Measurements from ENCODE around the gene OLFM1. TPM values are rescaled to one million over a fixed set of nuclear protein-coding genes. Genes with fewer than 3 reads are reported as not detected.
"Not testable (repeated sequence)": the region's sequence is repeated elsewhere in the genome, so short reads cannot be mapped to it uniquely, and the experiment has no call there.

The OLFM1 gene
- polyA plus RNA-seq, 1 donor (not counting 4 experiments of a cell fraction or from before 2014, with no cell fraction given), result 0.25 TPM

- no peak overlapping the region for H2AFZ ChIP-seq (ENCODE audit: control insufficient read depth, low read length)
- dilution Hi-C loops (cut with MboI; ENCODE audit: extremely low pct_ligation_motif_present, low sequenced_read_pairs), result no loop called here
- H3K4me2 ChIP-seq (ENCODE audit: control insufficient read depth, extremely low read depth, insufficient read depth, low read depth, low read length), result no peak overlapping the region
- no peak overlapping the region for H3K27ac ChIP-seq (ENCODE audit: control insufficient read depth, insufficient read depth, low read length)
- H3K4me3 ChIP-seq (ENCODE audit: control insufficient read depth in 2 of 3, extremely low read depth in 1 of 3, insufficient read depth in 2 of 3, low read depth in 1 of 3, low read length in 3 of 3), result no peak overlapping the region
- H4K20me1 ChIP-seq (ENCODE audit: control insufficient read depth, extremely low read depth, insufficient read depth, low read length), result no peaks in the 10 kb centered on the region
- no peak for TF ChIP-seq EZH2 (IDR thresholded peaks at IDR 0.05; ENCODE audit: low read length)
- no peak for TF ChIP-seq CTCF (optimal IDR thresholded peaks at IDR 0.05 in 1 of 3, IDR thresholded peaks at IDR 0.05 in 1 of 3, conservative IDR thresholded peaks at IDR 0.05 in 1 of 3; ENCODE audit: extremely low read depth in 1 of 3, insufficient read depth in 2 of 3, low read length in 3 of 3)
- H3K4me1 ChIP-seq (ENCODE audit: control insufficient read depth, extremely low read depth, insufficient read depth, low read length), result no peaks in the 10 kb centered on the region
- FAIRE-seq (no peak), DNase-seq (ENCODE audit: low read depth, low spot score) (no peak)
- no peaks in the 10 kb centered on the region for H3K79me2 ChIP-seq (ENCODE audit: control insufficient read depth, insufficient read depth, low read length)
- H3K36me3 ChIP-seq (ENCODE audit: control insufficient read depth in 2 of 2, extremely low read depth in 1 of 2, insufficient read depth in 2 of 2, low read length in 2 of 2), result no peaks in the 10 kb centered on the region
- no peak overlapping the region for H3K9ac ChIP-seq (ENCODE audit: control insufficient read depth, extremely low read depth, insufficient read depth, low read length)
- peaks cover 4% of the 10 kb centered on the region for H3K27me3 ChIP-seq (ENCODE audit: control insufficient read depth, extremely low read depth, insufficient read depth, low read length)
- no peaks in the 10 kb centered on the region for H3K9me3 ChIP-seq (ENCODE audit: control insufficient read depth, low read depth, low read length)
- H3K9me1 ChIP-seq (ENCODE audit: control insufficient read depth, extremely low read depth, insufficient read depth, low read length), result no peaks in the 10 kb centered on the region
These were observed 22.2 kb downstream of the OLFM1 start for GRCh38 chr9:135109650-135110049.

GRCh38 chr9:135110416-135110815, 22.9 kb downstream of the OLFM1 start:
- Histone ChIP-seq H3K9me3 (ENCODE audit: control insufficient read depth, low read depth, low read length) (no peaks in the 10 kb centered on the region), H3K4me1 (ENCODE audit: control insufficient read depth, extremely low read depth, insufficient read depth, low read length) (no peaks in the 10 kb centered on the region), H3K4me3 (ENCODE audit: control insufficient read depth in 2 of 3, extremely low read depth in 1 of 3, insufficient read depth in 2 of 3, low read depth in 1 of 3, low read length in 3 of 3) (no peak overlapping the region), H3K9ac (ENCODE audit: control insufficient read depth, extremely low read depth, insufficient read depth, low read length) (no peak overlapping the region), H3K79me2 (ENCODE audit: control insufficient read depth, insufficient read depth, low read length) (no peaks in the 10 kb centered on the region), H3K9me1 (ENCODE audit: control insufficient read depth, extremely low read depth, insufficient read depth, low read length) (no peaks in the 10 kb centered on the region), H2AFZ (ENCODE audit: control insufficient read depth, low read length) (no peak overlapping the region), H3K4me2 (ENCODE audit: control insufficient read depth, extremely low read depth, insufficient read depth, low read depth, low read length) (no peak overlapping the region), H3K27me3 (ENCODE audit: control insufficient read depth, extremely low read depth, insufficient read depth, low read length) (peaks cover 4% of the 10 kb centered on the region), H4K20me1 (ENCODE audit: control insufficient read depth, extremely low read depth, insufficient read depth, low read length) (no peaks in the 10 kb centered on the region), H3K27ac (ENCODE audit: control insufficient read depth, insufficient read depth, low read length) (no peak overlapping the region), H3K36me3 (ENCODE audit: control insufficient read depth in 2 of 2, extremely low read depth in 1 of 2, insufficient read depth in 2 of 2, low read length in 2 of 2) (no peaks in the 10 kb centered on the region)
- dilution Hi-C loops (cut with MboI; ENCODE audit: extremely low pct_ligation_motif_present, low sequenced_read_pairs), result no loop called here
- FAIRE-seq, result no peak
- TF ChIP-seq EZH2 (IDR thresholded peaks at IDR 0.05; ENCODE audit: low read length) (no peak), CTCF (optimal IDR thresholded peaks at IDR 0.05 in 1 of 3, IDR thresholded peaks at IDR 0.05 in 1 of 3, conservative IDR thresholded peaks at IDR 0.05 in 1 of 3; ENCODE audit: extremely low read depth in 1 of 3, insufficient read depth in 2 of 3, low read length in 3 of 3) (no peak)
- DNase-seq (ENCODE audit: low read depth, low spot score), result no peak

DNA sequence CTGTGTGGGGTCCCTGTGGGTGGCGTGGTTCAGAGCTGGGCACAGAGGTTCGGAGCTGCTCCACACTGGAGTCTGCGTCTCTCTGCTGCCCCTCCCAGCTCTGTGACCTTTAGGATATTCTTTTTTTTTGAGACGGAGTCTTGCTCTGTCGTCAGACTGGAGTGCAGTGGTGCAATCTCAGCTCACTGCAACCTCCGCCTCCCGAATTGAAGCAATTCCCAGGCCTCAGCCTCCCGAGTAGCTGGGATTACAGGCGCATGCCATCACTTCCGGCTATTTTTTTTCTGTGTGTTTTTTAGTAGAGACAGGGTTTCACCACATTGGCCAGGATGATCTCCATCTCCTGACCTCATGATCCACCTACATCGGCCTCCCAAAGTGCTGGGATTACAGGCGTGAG, 24.1 kb downstream of the OLFM1 start:
- H3K27ac ChIP-seq (ENCODE audit: control insufficient read depth, insufficient read depth, low read length); H3K36me3 ChIP-seq (ENCODE audit: control insufficient read depth in 2 of 2, extremely low read depth in 1 of 2, insufficient read depth in 2 of 2, low read length in 2 of 2); H2AFZ ChIP-seq (ENCODE audit: control insufficient read depth, low read length); DNase-seq (ENCODE audit: low read depth, low spot score); dilution Hi-C loops (cut with MboI; ENCODE audit: extremely low pct_ligation_motif_present, low sequenced_read_pairs); H3K4me2 ChIP-seq (ENCODE audit: control insufficient read depth, extremely low read depth, insufficient read depth, low read depth, low read length); H3K9me3 ChIP-seq (ENCODE audit: control insufficient read depth, low read depth, low read length); H3K9me1 ChIP-seq (ENCODE audit: control insufficient read depth, extremely low read depth, insufficient read depth, low read length); H3K27me3 ChIP-seq (ENCODE audit: control insufficient read depth, extremely low read depth, insufficient read depth, low read length); H3K4me1 ChIP-seq (ENCODE audit: control insufficient read depth, extremely low read depth, insufficient read depth, low read length); FAIRE-seq; H4K20me1 ChIP-seq (ENCODE audit: control insufficient read depth, extremely low read depth, insufficient read depth, low read length); H3K4me3 ChIP-seq (ENCODE audit: control insufficient read depth in 2 of 3, extremely low read depth in 1 of 3, insufficient read depth in 2 of 3, low read depth in 1 of 3, low read length in 3 of 3); H3K9ac ChIP-seq (ENCODE audit: control insufficient read depth, extremely low read depth, insufficient read depth, low read length); H3K79me2 ChIP-seq (ENCODE audit: control insufficient read depth, insufficient read depth, low read length): not testable (repeated sequence)

Data from keratinocyte (primary cell).